AG08396 (cell line): ENCODE results near the gene OXCT2.

Experiments
- DNase-seq: peaks from one replicate; pipeline ENCODE4 v3.0.0; 2012; ENCODE audit warnings: low spot score, mixed read lengths

OXCT2 gene

DNA sequence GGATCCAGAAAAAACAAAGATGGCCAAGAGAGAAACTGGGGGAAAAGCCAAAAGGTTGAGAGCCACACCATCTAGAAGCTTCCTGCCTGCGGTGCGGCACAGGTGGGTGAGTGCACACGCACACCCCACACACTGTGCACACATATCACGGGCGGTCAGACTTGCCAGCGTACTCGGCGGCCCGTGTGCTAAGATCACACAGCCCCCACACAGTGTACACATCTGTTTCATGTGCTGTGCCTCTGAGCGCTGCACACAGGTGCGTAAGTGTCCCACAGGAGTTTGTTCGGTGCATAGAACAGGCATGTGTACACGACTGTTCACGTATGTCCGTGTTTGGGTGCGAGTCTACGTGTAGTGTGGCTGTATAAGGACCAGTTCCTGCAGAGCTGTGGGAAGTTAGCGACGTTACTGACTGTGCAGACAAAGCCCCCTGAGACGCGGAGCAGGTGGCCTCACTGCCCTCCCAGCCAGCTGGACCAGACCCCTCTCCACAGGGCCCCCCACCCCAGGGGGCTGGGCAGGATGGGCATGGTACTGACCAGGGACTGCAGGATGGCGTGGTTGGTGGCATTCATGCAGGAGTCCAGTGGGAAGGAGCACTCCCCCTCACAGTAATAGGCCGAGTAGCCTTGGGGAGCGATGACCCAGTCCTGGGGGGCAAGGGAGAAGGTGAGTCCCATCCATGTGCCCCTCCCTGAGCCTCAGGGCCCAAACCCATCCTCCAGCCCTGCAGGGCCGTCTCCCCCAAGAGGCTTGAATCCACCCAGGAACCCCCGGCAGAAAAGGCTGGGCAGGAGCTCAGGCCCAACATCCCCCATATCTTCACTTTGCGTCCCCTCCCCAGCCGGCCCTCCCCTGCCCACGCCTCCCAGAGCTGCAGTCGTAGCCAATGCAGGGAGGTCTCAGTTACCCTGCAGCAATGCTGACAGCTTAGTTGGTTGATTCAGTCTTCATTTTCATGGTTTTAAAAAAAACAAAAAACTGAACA lies 8.3 kb downstream of the OXCT2 start:
- no peak for DNase-seq

DNA sequence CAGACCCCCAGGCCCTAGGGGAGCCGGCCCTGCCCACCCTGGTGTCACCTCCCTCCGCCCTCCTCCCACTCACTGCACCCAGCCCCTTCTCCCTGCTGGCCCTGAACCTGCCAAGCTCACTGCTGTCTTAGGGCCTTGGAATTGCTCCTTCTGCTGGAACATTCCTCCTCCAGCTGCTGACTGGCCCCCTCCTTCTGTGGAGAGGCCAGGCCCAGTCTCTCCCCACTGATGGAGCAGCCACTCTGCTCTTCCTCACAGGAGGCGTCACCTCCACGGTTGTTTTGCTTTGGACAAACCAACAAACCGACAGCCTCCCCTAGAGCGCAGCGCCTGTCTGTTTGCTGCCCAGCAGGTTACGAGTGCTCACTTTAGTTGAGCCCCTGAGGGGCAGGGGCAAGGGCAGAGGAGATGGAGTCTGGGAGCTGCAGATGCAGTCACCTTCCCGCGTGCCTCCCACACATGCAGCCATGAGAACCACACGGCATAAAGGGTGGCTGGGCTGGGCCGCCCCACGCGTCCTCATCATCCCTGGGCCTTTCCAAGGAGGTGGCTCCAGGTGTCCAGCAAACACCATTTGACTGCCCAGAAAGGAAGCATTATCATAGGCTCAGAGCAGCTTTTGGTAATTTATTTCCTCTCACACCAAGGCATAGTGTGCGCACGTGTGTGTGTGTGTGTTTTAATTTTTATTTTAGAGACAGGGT lies 9.4 kb downstream of the OXCT2 start:
- DNase-seq: no peak

GRCh38 chr1:39761016-39761415 lies 10.1 kb downstream of the OXCT2 start:
- no peak for DNase-seq

GRCh38 chr1:39760074-39761008 lies 10.8 kb downstream of the OXCT2 start:
- DNase-seq: no peak

- no peak for DNase-seq
These were observed 11.8 kb downstream of the OXCT2 start for GRCh38 chr1:39759436-39759726.

DNA sequence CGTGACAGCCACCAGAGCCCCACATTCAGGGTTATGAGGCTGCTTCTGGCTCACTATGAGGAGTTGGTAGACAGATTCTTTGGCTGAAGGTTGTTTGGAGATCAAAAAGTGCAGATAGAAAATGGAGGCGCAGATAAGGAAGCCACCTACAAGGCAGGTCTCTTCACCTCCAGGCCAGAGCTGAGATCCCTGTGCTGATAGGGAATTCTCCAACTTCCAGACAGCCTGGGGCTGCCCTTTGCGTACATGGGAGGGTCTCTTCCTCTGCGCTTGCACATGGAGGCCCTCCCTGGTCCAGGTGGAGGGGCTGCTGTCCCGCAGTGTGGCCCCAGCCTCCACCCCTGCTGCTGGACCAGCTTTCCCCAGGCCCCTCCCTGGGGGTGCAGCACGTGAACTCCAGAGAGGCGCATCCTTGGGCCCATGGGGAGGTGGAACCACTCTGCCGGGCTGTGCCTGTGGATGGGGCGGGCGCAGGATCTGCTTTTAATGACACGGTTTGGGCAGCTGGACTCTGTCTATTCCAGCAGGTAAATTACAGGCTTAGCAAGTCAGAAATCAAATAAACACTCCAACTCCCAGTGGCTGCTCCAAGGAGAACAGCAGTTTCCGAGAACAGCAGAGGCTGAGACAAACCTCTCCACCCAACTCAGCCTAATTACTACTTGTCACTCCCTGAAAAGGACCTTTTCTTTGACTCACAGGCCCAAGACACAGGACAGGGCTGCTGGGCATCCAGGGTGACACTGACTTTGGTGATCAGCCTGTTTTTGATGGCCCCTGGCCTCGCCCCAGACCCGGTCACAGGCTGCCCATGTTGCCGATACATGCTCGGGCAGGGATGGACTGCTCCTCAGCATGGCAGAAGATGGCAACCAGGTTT lies 12.4 kb downstream of the OXCT2 start:
- no peak for DNase-seq

DNA sequence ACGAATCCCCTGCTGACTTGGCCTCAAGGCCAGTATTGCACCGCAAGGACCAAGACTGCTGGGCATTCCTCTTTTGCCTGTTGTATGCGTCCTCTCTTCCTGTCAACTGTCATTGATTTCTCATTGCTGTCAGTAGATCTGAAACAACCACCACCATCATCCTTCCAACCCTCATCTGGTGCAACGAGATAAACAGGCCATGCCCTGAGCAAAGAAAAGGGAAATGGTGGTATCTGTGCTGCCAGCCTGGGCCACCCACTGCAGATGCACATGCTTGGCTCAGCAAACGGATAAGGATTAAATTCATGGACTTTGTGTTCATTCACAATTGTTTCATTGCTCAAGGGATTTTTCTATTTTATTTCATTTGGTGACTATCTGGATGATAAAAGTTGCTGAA lies 13.6 kb downstream of the OXCT2 start:
- no peak for DNase-seq

- no peak for DNase-seq
These were observed 15.0 kb downstream of the OXCT2 start for GRCh38 chr1:39755965-39756659.

GRCh38 chr1:39754906-39755504 lies 16.1 kb downstream of the OXCT2 start:
- no peak for DNase-seq

GRCh38 chr1:39754026-39754570 lies 17.1 kb downstream of the OXCT2 start:
- DNase-seq: no peak

GRCh38 chr1:39753132-39754025 lies 17.8 kb downstream of the OXCT2 start:
- DNase-seq: no peak

- no peak for DNase-seq
These were observed 18.4 kb downstream of the OXCT2 start for GRCh38 chr1:39752703-39753102.

DNA sequence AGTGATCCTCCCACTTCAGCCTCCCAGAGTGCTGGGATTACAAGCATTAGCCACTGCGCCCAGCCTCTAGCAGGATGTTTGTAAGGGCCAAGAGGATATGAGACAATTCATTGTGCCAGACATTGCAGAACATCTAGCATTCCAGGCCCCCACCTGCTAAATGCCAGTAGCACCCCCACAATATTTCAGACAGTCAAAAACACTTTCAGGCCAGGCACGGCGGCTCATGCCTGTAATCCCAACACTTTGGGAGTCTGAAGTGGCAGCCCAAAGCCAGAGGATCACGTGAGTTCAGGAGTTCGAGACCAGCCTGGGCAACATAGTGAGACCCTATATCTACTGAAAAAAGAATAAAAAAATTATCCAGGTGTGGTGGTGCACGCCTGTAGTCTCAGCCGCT lies 19.6 kb downstream of the OXCT2 start:
- no peak for DNase-seq

DNA sequence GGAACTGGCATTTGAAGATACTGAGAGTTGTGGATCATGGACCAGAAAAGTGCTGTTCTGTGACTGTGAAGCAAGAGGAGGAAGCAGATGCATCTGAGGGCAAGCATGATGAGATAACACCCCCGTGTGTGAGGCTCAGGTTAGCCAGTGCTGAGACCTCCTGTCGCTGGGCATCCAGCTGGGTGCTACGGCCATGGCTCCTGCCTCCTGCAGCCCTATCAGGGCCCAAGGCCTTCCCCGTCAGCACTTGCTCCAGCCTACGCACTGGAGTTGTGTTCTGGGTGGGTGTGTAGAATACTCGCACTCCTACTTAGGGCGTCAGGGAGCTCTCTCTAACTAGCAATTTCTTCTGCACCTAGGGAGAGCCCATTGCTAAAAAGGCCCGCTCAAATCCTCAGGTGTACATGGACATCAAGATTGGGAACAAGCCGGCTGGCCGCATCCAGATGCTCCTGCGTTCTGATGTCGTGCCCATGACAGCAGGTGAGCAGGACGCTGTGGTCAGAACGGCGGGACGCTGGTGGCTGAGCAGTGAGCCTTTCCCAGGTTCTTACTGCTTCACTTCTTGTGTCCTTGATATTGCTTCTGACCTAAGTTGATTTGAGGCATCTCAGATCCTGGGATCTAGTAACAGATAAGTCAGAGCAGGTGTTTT lies 26.0 kb downstream of the OXCT2 start:
- DNase-seq: no peak

DNA sequence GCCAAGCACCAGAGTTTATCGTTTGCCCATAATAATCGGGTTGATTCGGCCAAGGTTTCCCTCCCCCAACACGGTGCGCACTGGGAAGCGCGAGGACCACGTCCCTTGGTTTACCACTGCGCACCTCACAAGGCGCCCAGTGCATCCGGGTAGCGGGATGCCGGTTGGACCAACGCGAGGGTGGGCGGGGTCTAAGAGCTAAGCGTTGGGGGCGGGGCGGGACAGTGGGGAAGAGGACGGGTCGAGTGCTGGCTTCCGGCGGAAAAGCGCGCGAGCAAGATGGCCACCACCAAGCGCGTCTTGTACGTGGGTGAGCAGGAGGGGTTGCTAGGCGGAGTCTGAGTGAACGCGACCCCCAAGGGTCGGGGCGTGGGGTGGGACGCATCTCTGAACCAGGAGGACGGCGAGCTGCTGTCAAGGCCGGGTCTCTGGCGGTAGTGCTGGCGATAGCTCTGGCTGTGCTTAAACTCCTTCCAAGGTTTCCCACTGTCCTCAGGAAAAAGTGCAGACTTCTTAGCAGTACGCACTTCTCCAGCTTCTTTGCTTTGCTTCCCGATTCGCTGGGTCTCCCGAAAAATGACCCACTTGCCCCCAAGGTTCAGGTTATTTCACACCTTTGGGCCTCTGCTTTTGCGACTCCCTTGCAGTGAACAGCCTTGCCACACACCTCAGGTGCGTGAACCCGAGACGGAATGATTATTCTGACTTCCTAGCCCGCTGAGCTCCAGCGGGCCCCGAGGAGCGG lies 32.4 kb downstream of the OXCT2 start, which contains the start of gene PPIE:
PPIE (plus strand) TSS at position 261 of the 745 bp plus-strand sequence; CDS start at position 280, 19 bp downstream.
- DNase-seq: peak; percentile 91

- DNase-seq: no peak
These were observed 33.5 kb downstream of the OXCT2 start for GRCh38 chr1:39737546-39738169.

- no peak for DNase-seq
These were observed 35.4 kb downstream of the OXCT2 start for GRCh38 chr1:39735731-39736130.
